Measurements from ENCODE around the gene VEGFB. TPM values are rescaled to one million over a fixed set of nuclear protein-coding genes. Genes with fewer than 3 reads are reported as not detected.

The VEGFB gene
- total RNA-seq, 1 donor from 2014 or later: 2.3 TPM

- Mint-ChIP-seq H3K27me3 (ENCODE audit: insufficient read depth, low read depth) (peaks cover 2% of the 10 kb centered on the region), H3K9me3 (no peaks in the 10 kb centered on the region), H3K36me3 (no peaks in the 10 kb centered on the region), H3K27ac (no peak overlapping the region), H3K4me3 (peak overlapping the region; percentile 91), H3K4me1 (peaks cover 19% of the 10 kb centered on the region)
- Histone ChIP-seq H4K20me1 (ENCODE audit: low read depth) (no peaks in the 10 kb centered on the region), H3K9ac (no peak overlapping the region), H3K79me2 (ENCODE audit: low read depth) (no peaks in the 10 kb centered on the region), H3K36me3 (no peaks in the 10 kb centered on the region), H3K4me3 (no peak overlapping the region), H3K9me3 (ENCODE audit: low read depth) (no peaks in the 10 kb centered on the region), H3K4me2 (no peak overlapping the region), H3F3A (ENCODE audit: low read depth) (peaks cover 12% of the 10 kb centered on the region), H3K4me1 (peaks cover 12% of the 10 kb centered on the region), H3K27me3 (no peaks in the 10 kb centered on the region), H3K27ac (no peak overlapping the region), H2AFZ (replicated peaks) (no peak overlapping the region)
- no peak for DNase-seq (ENCODE audit: low spot score)
- no peak for TF ChIP-seq CTCF (IDR thresholded peaks at IDR 0.05)
- TF ChIP-seq EZH2phosphoT487 (IDR thresholded peaks at IDR 0.05): no peak
- no peak for TF ChIP-seq EZH2 (IDR thresholded peaks at IDR 0.05)
Measured at GRCh38 chr11:64224151-64224890, 10.1 kb upstream of the VEGFB start.

DNA sequence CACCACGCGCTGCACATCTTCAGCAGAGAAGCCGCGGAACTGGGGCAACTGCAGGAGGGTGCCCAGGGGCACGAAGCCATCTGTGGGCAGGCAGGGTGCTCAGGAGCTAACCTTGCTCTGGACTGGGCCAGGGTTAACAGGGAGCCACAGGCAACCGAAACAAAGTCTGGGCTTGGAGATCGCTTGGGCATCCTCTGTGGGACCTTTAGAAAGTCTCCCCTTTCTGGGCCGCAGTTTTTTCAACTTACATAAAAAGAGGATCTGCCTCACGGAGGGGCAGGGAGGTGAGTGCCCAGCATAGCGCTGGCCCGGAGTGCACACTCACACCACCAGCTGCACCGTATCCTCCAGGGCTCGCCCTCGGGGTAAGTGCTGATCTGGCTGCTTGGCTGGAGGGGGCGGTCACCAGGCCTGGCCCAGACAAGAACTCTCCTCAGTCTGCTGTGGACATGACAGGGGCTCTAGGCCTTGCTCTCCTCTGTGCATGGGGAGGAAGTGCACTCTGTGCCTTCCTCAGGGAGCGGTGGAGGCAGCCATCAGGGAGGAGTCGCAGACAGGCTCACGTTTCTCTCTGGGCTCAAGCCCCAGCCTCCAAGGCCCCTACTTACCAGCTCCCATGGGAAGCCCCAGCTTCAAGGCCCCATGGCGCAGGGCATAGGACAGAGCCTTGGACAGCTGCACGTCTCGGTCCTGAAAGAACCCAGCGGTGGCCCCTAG lies 9.3 kb upstream of the VEGFB start:
- Mint-ChIP-seq H3K4me1 (peaks cover 26% of the 10 kb centered on the region), H3K4me3 (peak overlapping the region; percentile 91), H3K36me3 (no peaks in the 10 kb centered on the region), H3K9me3 (no peaks in the 10 kb centered on the region), H3K27me3 (ENCODE audit: insufficient read depth, low read depth) (peaks cover 5% of the 10 kb centered on the region), H3K27ac (no peak overlapping the region)
- TF ChIP-seq EZH2phosphoT487 (IDR thresholded peaks at IDR 0.05) (no peak), CTCF (IDR thresholded peaks at IDR 0.05) (no peak), EZH2 (IDR thresholded peaks at IDR 0.05) (no peak)
- Histone ChIP-seq H3K9ac (no peak overlapping the region), H3K79me2 (ENCODE audit: low read depth) (no peaks in the 10 kb centered on the region), H3K9me3 (ENCODE audit: low read depth) (no peaks in the 10 kb centered on the region), H3K4me2 (peak overlapping the region; percentile 89), H2AFZ (replicated peaks) (no peak overlapping the region), H4K20me1 (ENCODE audit: low read depth) (no peaks in the 10 kb centered on the region), H3K27ac (no peak overlapping the region), H3K27me3 (no peaks in the 10 kb centered on the region), H3K4me1 (peaks cover 16% of the 10 kb centered on the region), H3K36me3 (no peaks in the 10 kb centered on the region), H3F3A (ENCODE audit: low read depth) (peaks cover 19% of the 10 kb centered on the region), H3K4me3 (peak overlapping the region; percentile 62)
- peak; percentile 51 for DNase-seq (ENCODE audit: low spot score)

GRCh38 chr11:64225608-64226506 lies 8.5 kb upstream of the VEGFB start, which contains the start of the genes NUDT22 and TRPT1:
NUDT22 (plus strand) TSS chr11:64226274; CDS start chr11:64226653, 379 bp downstream.
TRPT1 (minus strand) TSS chr11:64226186; CDS start chr11:64225860, 326 bp downstream.
- TF ChIP-seq EZH2 (IDR thresholded peaks at IDR 0.05): no peak
- no peak for TF ChIP-seq CTCF (IDR thresholded peaks at IDR 0.05)
- no peak for TF ChIP-seq EZH2phosphoT487 (IDR thresholded peaks at IDR 0.05)
- peak; percentile 94 for DNase-seq (ENCODE audit: low spot score)
- Histone ChIP-seq H3K4me2 (peak within 1 kb of the TSS; percentile 89), H3K9me3 (ENCODE audit: low read depth) (no peaks in the 10 kb centered on the region), H3K4me3 (peak within 1 kb of the TSS; percentile 62), H3K79me2 (ENCODE audit: low read depth) (no peaks in the 10 kb centered on the region), H3K36me3 (no peaks in the 10 kb centered on the region), H3K27ac (no peak within 1 kb of the TSS), H4K20me1 (ENCODE audit: low read depth) (no peaks in the 10 kb centered on the region), H3F3A (ENCODE audit: low read depth) (peaks cover 25% of the 10 kb centered on the region), H3K4me1 (peaks cover 16% of the 10 kb centered on the region), H2AFZ (replicated peaks) (peak within 1 kb of the TSS; percentile 2), H3K9ac (peak within 1 kb of the TSS; percentile 31), H3K27me3 (peaks cover 2% of the 10 kb centered on the region)
- peaks cover 5% of the 10 kb centered on the region for H3K27me3 Mint-ChIP-seq (ENCODE audit: insufficient read depth, low read depth)
- no peaks in the 10 kb centered on the region for H3K9me3 Mint-ChIP-seq
- H3K4me1 Mint-ChIP-seq: peaks cover 27% of the 10 kb centered on the region
- H3K27ac Mint-ChIP-seq: no peak within 1 kb of the TSS
- H3K4me3 Mint-ChIP-seq: peak within 1 kb of the TSS; percentile 91
- no peaks in the 10 kb centered on the region for H3K36me3 Mint-ChIP-seq
